HepG2 (cell line): ENCODE measurements around the gene CRAMP1. TPM values are rescaled to one million over a fixed set of nuclear protein-coding genes. Genes with fewer than 3 reads are reported as not detected.

ENCODE experiments used
- ATAC-seq: fragments of 200-7000 bp; cut with Tn5 transposase; 3 replicates; pipeline ENCODE4 v1.9.1; 2020; ENCODE audit warnings: mild to moderate bottlenecking, moderate library complexity
- BruUV-seq: library from RNA; stranded (reverse); fragments of 400-500 nt; replicated peaks from 2 replicates; lab custom pipeline; 2021; lab: Mats Ljungman, UMichigan
- CTCF ChIA-PET: fragments of 300-600 bp; formaldehyde crosslinking; extraction: SDS; loops from one replicate; lab custom pipeline; 2021; ENCODE audit warnings: low total read pairs, inconsistent platforms, low intra/inter-chr PET ratio; lab: Yijun Ruan, JAX
- POLR2A ChIA-PET: fragments of 350-600 bp; sonication (Branson Sonifier 250); formaldehyde crosslinking; loops from one replicate; lab custom pipeline; 2020; ENCODE audit warnings: antibody characterized with exemption, inconsistent platforms; lab: Yijun Ruan, JAX
- DNase-seq: peaks from one replicate; pipeline ENCODE4 v3.0.0-alpha.2; 2015; ENCODE audit warnings: low spot score
- FAIRE-seq: peaks from 3 replicates; lab custom pipeline; 2011; peaks lifted over from hg19 to GRCh38; lab: Jason Lieb, UNC
- H2AFZ ChIP-seq: one replicate; pipeline ENCODE4 v1.6.1; 2011; ENCODE audit warnings: low read length, inconsistent platforms
- H3K27ac ChIP-seq: fragments of 300-600 bp; 3 replicates; pipeline ENCODE4 v1.8.0; 2011; ENCODE audit warnings: mixed run types, mild to moderate bottlenecking, mixed read lengths, low read length, inconsistent platforms; ENCODE audit not compliant: insufficient read depth; ENCODE audit errors: extremely low read length
- H3K27me3 ChIP-seq, 2 experiments: fragments of 200-600 bp in 1 of 2; 2 replicates in 1 of 2; 3 replicates in 1 of 2; pipeline versions ENCODE4 v1.6.0 to v1.8.0; 2011; ENCODE audit warnings: low read length in 2 of 2, mild to moderate bottlenecking in 2 of 2, moderate library complexity in 2 of 2, inconsistent platforms in 1 of 2; ENCODE audit not compliant: insufficient read depth in 2 of 2, control insufficient read depth in 1 of 2
- H3K36me3 ChIP-seq, 2 experiments: fragments of 200-600 bp in 1 of 2; replicated peaks in 1 of 2; 2 replicates in 1 of 2; 3 replicates in 1 of 2; pipeline versions ENCODE4 v1.5.1 to v1.8.0; 2011; ENCODE audit warnings: low read length in 2 of 2, inconsistent platforms in 1 of 2; ENCODE audit not compliant: insufficient read depth in 2 of 2, control insufficient read depth in 1 of 2
- H3K4me1 ChIP-seq: 2 replicates; pipeline ENCODE4 v1.5.1; 2012; ENCODE audit warnings: low read length, inconsistent platforms; ENCODE audit not compliant: insufficient read depth
- H3K4me2 ChIP-seq: 2 replicates; pipeline ENCODE4 v1.6.0; 2011; ENCODE audit warnings: low read depth, low read length, inconsistent platforms
- H3K4me3 ChIP-seq, 3 experiments: fragments of 200-600 bp in 1 of 3; sonication (generic), shearing (Covaris generic) in 1 of 3; replicated peaks in 1 of 3; 2 replicates each; pipeline ENCODE4 v1.5.1; 2011 to 2016; ENCODE audit warnings: low read length in 3 of 3, inconsistent platforms in 2 of 3, low read depth in 2 of 3, mild to moderate bottlenecking in 2 of 3, control low read depth in 1 of 3, mixed read lengths in 1 of 3; ENCODE audit not compliant: insufficient read depth in 1 of 3
- H3K79me2 ChIP-seq: one replicate; pipeline ENCODE4 v1.6.1; 2011; ENCODE audit warnings: low read length, inconsistent platforms; ENCODE audit not compliant: insufficient read depth
- H3K9ac ChIP-seq: 2 replicates; pipeline ENCODE4 v1.6.0; 2011; ENCODE audit warnings: mild to moderate bottlenecking, low read depth, low read length, inconsistent platforms; ENCODE audit not compliant: insufficient read depth
- H3K9me3 ChIP-seq: 2 replicates; pipeline ENCODE4 v1.5.1; 2012; ENCODE audit warnings: mild to moderate bottlenecking, low read length
- H4K20me1 ChIP-seq: 2 replicates; pipeline ENCODE4 v1.6.0; 2011; ENCODE audit warnings: inconsistent platforms, mild to moderate bottlenecking, low read length, moderate library complexity; ENCODE audit not compliant: insufficient read depth
- HNF4A ChIP-seq: sonication (generic); formaldehyde crosslinking; IDR thresholded peaks from 2 replicates; pipeline ENCODE4 v1.4.0; 2020; ENCODE audit warnings: missing genetic modification reagents
- THRA ChIP-seq: sonication (generic); formaldehyde crosslinking; IDR thresholded peaks from 2 replicates; pipeline ENCODE4 v1.4.0; 2020; ENCODE audit warnings: missing genetic modification reagents, borderline replicate concordance
- ZNF318 ChIP-seq: sonication (generic); formaldehyde crosslinking; IDR thresholded peaks from 2 replicates; pipeline ENCODE4 v1.4.0; 2020; ENCODE audit warnings: mild to moderate bottlenecking, missing genetic modification reagents
- ZNF350 ChIP-seq: sonication (generic); formaldehyde crosslinking; IDR thresholded peaks from 2 replicates; pipeline ENCODE4 v1.4.0; 2020; ENCODE audit warnings: mild to moderate bottlenecking, low read depth, missing genetic modification reagents, borderline replicate concordance
- whole genome bisulfite sequencing: methylation state at CpG from one replicate; pipeline ENCODE4 v1.1.6; 2017; ENCODE audit warnings: low lambda C conversion rate; 5-methylcytosine and 5-hydroxymethylcytosine counted together
- in situ Hi-C: cut with HindIII; loops from 2 replicates; pipeline ENCODE4 v1.10.0; 2017; ENCODE audit warnings: low pct_unique_long_range_greater_than_20kb; ENCODE audit not compliant: extremely low pct_ligation_motif_present
- intact Hi-C: fragments of 100-400 bp; cut with micrococcal nuclease; formaldehyde crosslinking; loops from one replicate; pipeline ENCODE4 v1.10.0; 2022; ENCODE audit not compliant: unreplicated experiment
- polyA plus RNA-seq, 8 experiments: library from polyadenylated mRNA; depleted of rRNA in 3 of 8; stranded (reverse) in 7 of 8; unstranded in 1 of 8; fragments of >200 nt; fragmentation: Illumina TruSeq in 4 of 8; extraction: Trizol in 4 of 8; gene quantifications; 2 replicates each; pipeline versions ENCODE4 v1.2.1 to v1.2.3, GENCODE V29; 2011 to 2016; ENCODE audit warnings: low read depth in 4 of 8, missing spikeins in 1 of 8, mixed read lengths in 1 of 8; ENCODE audit not compliant: insufficient read depth in 1 of 8
- total RNA-seq, 5 experiments: library from RNA; depleted of rRNA; stranded (reverse); fragments of >200 nt; fragmentation: Illumina TruSeq; extraction: Trizol; gene quantifications; 2 replicates each; pipeline ENCODE4 v1.2.3, GENCODE V29; 2016; ENCODE audit warnings: low read depth in 1 of 5

The CRAMP1 gene
- total and polyA plus RNA-seq, 2 of the 13 experiments (the other 11 are each of a cell fraction or from before 2014, with no cell fraction given) = 6.8 to 9.7 TPM

- Histone ChIP-seq H3K36me3 (peaks cover 4 to 11% of the 10 kb centered on the region in 2 experiments; a peak in 2 of 5 replicates), H3K9me3 (no peaks in the 10 kb centered on the region), H2AFZ (no peak overlapping the region), H3K79me2 (no peaks in the 10 kb centered on the region), H3K4me2 (no peak overlapping the region), H3K4me1 (peaks cover 23% of the 10 kb centered on the region), H3K4me3 (no peak overlapping the region), H3K27me3 (no peaks in the 10 kb centered on the region; a peak in 1 of 5 replicates), H3K27ac (no peak overlapping the region), H4K20me1 (no peaks in the 10 kb centered on the region), H3K9ac (no peak overlapping the region)
- BruUV-seq = no TSS peak
- CTCF ChIA-PET = no interaction called here
- WGBS = 65% methylated on average over 8 of the region's 13 CpGs
- POLR2A ChIA-PET = no interaction called here
- intact Hi-C loops (no loop called here), in situ Hi-C loops (no loop called here)
- peak; percentile 83 for ATAC-seq
- TF ChIP-seq HNF4A (CRISPR knock-in tag) (0 out of 2 replicates have a peak, but pooled peaks have one; percentile 9), THRA (no peak)
- no peak for DNase-seq
- FAIRE-seq = no peak
Observed at GRCh38 chr16:1597154-1597553, 15.0 kb upstream of the CRAMP1 start.

GRCh38 chr16:1601031-1601430 is 11.1 kb upstream of the CRAMP1 start:
- DNase-seq = no peak
- peaks cover 30% of the 10 kb centered on the region for H3K4me1 ChIP-seq
- H3K4me3 ChIP-seq = no peak overlapping the region
- H3K9ac ChIP-seq = no peak overlapping the region
- H3K27ac ChIP-seq = no peak overlapping the region
- CTCF ChIA-PET = no interaction called here
- no peaks in the 10 kb centered on the region for H3K79me2 ChIP-seq
- no peak for FAIRE-seq
- intact Hi-C loops = no loop called here
- no peak for ATAC-seq
- whole genome bisulfite sequencing = 90% methylated on average over 6 of the region's 7 CpGs
- TF ChIP-seq ZNF350 (no peak), ZNF318 (CRISPR knock-in tag) (no peak)
- TF ChIP-seq, all 625 proteins: peak for 0
- Histone ChIP-seq H3K36me3 (peaks cover 2 to 11% of the 10 kb centered on the region in 2 experiments; a peak in 3 of 5 replicates), H2AFZ (no peak overlapping the region), H3K27me3 (no peaks in the 10 kb centered on the region; a peak in 1 of 5 replicates), H3K4me2 (no peak overlapping the region), H3K9me3 (no peaks in the 10 kb centered on the region), H4K20me1 (no peaks in the 10 kb centered on the region)
- no TSS peak for BruUV-seq
- in situ Hi-C loops = no loop called here
- POLR2A ChIA-PET = interaction anchor here (0.8 kb wide), 1 partner anchor 10 kb away, joined by 3 read pairs; no protein-coding TSS in a partner anchor
